ENCODE results near the gene TMX2. TPM values are rescaled to one million over a fixed set of nuclear protein-coding genes. Genes with fewer than 3 reads are reported as not detected.
"Not testable (repeated sequence)": the region's sequence is repeated elsewhere in the genome, so short reads cannot be mapped to it uniquely, and the experiment has no call there.

Gene TMX2
- total RNA-seq, 1 donor from 2014 or later, result 51.5 TPM

GRCh38 chr11:57711414-57712255 is 758 bp upstream of the TMX2 start, which contains the start of gene MED19:
Gene MED19, minus strand, starts transcription at chr11:57712215. Its CDS starts 36 bp downstream, at chr11:57712179.
- peak; percentile 20 for DNase-seq (ENCODE audit: extremely low read depth, low read depth, low spot score)

DNA sequence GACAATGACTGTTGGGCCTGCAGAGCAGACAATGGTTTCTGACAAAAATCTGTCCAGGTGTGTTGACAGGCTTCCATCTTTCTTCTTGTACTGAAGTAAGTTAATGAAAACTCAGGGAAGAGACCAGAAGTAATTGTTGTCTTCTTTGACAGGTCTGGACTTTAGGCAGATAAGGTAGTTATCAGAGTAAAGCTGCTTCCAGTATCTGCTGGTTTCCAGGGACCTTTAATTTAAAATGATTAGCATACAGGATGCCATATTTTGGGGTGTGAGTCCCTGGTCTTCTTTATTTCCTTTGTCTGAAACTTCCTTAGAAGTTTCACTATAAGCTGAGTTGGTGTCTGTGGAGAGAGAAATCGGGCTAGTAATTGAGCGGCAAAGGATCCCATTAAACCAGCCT is 1.4 kb downstream of the TMX2 start:
- no peak for DNase-seq (ENCODE audit: extremely low read depth, low read depth, low spot score)

- not testable (repeated sequence) for DNase-seq (ENCODE audit: extremely low read depth, low read depth, low spot score)
Measured at GRCh38 chr11:57716726-57717125, 4.3 kb downstream of the TMX2 start.

DNA sequence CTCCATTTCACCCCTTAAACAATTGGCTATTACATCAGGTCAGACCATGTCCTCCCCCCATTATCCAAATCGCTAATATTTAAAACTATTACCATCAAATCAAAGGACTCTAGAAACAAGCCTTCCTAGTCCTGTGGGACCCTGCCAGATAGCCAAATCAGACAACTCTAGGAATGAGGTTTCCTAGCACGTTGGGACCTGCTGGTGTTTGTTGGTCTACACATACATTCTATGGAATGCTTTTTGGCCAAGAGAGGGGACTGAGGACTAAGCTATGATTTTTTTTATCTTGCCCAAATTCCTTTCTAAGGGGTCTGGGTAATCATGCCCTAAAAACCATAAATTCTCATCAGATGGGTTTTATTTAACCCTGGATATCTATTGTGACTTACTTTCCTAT is 14.8 kb downstream of the TMX2 start:
- DNase-seq (ENCODE audit: extremely low read depth, low read depth, low spot score), result no peak

- no peak for DNase-seq (ENCODE audit: extremely low read depth, low read depth, low spot score)
Measured at GRCh38 chr11:57728829-57729228, 16.4 kb downstream of the TMX2 start.

DNA sequence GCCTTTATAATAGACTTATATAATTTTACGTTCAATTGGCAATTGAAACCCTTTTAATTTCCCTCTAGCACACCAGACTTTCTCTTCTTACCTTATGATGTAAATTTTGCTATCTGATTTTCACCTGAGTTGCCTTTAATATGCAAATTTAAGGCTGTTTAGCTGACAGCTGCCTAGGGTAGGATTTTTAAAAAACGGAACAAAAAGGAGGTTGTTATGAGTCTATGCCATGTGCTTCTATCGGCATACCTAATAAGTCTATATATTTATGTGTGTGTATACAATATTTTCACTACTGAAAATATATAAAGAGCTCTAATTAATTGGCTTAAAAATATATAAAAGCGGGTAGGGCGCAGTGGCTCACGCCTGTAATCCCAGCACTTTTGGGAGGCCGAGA is 17.1 kb downstream of the TMX2 start:
- DNase-seq (ENCODE audit: extremely low read depth, low read depth, low spot score), result no peak

GRCh38 chr11:57732661-57733060 is 20.3 kb downstream of the TMX2 start:
- no peak for DNase-seq (ENCODE audit: extremely low read depth, low read depth, low spot score)

- DNase-seq (ENCODE audit: extremely low read depth, low read depth, low spot score), result no peak
Measured at GRCh38 chr11:57735619-57736298, 23.4 kb downstream of the TMX2 start.

DNA sequence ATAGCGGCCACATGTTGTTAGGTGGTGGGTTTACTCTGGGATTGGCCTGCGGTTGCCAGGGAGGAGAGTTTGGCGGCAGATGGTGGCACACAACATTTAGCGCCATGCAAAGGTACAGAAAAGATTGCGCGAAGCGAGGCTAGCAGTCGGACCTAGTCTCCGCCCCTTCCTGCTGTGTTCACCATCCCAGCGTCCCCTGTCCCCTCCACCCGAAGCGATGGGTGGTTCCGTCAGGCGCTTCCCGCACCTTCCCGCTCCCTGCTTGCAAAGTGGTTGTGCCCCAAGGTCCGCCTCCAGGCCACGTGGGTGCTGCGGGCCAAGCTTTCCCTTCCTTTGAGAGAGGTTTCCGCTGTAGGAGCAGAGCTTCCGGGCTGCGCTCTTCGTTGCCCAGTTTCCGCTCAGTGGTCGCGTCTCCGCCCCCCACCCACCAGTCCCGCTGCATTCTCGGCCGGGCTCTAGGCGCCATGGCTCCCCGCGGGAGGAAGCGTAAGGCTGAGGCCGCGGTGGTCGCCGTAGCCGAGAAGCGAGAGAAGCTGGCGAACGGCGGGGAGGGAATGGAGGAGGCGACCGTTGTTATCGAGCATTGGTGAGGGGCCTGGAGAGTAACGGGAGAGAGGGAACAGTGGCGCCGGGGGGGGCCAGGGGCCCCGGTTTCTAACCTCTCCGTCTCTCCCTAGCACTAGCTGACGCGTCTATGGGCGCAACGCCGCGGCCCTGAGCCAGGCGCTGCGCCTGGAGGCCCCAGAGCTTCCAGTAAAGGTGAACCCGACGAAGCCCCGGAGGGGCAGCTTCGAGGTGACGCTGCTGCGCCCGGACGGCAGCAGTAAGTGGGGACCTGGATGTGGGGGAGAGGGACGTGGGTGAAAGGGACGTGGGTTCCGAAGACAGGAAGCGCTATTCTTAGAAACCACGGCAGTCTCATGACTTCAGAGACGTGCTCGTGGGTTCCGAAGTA is 29.0 kb downstream of the TMX2 start, which contains the start of gene SELENOH:
Gene SELENOH (plus strand): TSS at position 360 of the 955 bp plus-strand sequence. CDS start 105 bp downstream, at position 465.
- DNase-seq (ENCODE audit: extremely low read depth, low read depth, low spot score), result peak; percentile 79

GRCh38 chr11:57742087-57742452 is 29.7 kb downstream of the TMX2 start:
- no peak for DNase-seq (ENCODE audit: extremely low read depth, low read depth, low spot score)

- no peak for DNase-seq (ENCODE audit: extremely low read depth, low read depth, low spot score)
Measured at GRCh38 chr11:57744357-57744756, 32.0 kb downstream of the TMX2 start.

GRCh38 chr11:57745206-57745605 is 32.8 kb downstream of the TMX2 start:
- no peak for DNase-seq (ENCODE audit: extremely low read depth, low read depth, low spot score)

GRCh38 chr11:57746920-57747319 is 34.5 kb downstream of the TMX2 start:
- DNase-seq (ENCODE audit: extremely low read depth, low read depth, low spot score), result no peak

GRCh38 chr11:57751176-57751575 is 38.8 kb downstream of the TMX2 start:
- no peak for DNase-seq (ENCODE audit: extremely low read depth, low read depth, low spot score)

DNA sequence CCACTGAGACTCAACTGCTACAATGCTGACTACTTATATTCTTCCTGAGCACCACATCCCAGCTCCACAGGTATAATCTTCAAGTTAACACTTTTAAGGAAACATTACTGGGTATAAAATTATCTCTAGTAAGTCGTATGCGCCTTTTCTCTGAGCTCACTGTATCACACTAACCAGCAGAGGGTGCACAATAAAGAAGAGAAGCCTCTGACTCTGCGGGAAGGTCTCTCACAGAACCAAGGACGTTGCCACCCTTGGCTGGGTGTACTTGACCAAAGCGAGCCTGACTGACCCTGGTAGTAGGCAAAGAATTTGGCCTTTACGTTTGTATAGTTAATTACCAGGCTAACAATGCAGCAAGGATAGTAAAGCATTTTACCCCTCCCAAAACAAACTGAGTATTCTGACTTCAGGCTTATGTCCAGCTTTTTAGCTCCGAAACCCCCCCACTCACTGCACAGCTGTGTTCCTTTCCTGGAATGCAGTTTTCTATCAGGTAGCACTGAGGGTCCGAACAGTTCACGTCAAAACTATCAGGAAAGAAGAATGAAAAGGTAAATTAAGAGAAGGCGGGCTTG is 39.4 kb downstream of the TMX2 start, which contains the start of gene BTBD18:
Gene BTBD18 (minus strand): TSS at position 144 of the 578 bp plus-strand sequence. CDS start 631 bp downstream, outside the sequence.
- DNase-seq (ENCODE audit: extremely low read depth, low read depth, low spot score), result no peak

- no peak for DNase-seq (ENCODE audit: extremely low read depth, low read depth, low spot score)
Measured at GRCh38 chr11:57752954-57753353, 40.6 kb downstream of the TMX2 start.

- DNase-seq (ENCODE audit: extremely low read depth, low read depth, low spot score), result no peak
Measured at GRCh38 chr11:57758174-57758573, 45.8 kb downstream of the TMX2 start.

DNA sequence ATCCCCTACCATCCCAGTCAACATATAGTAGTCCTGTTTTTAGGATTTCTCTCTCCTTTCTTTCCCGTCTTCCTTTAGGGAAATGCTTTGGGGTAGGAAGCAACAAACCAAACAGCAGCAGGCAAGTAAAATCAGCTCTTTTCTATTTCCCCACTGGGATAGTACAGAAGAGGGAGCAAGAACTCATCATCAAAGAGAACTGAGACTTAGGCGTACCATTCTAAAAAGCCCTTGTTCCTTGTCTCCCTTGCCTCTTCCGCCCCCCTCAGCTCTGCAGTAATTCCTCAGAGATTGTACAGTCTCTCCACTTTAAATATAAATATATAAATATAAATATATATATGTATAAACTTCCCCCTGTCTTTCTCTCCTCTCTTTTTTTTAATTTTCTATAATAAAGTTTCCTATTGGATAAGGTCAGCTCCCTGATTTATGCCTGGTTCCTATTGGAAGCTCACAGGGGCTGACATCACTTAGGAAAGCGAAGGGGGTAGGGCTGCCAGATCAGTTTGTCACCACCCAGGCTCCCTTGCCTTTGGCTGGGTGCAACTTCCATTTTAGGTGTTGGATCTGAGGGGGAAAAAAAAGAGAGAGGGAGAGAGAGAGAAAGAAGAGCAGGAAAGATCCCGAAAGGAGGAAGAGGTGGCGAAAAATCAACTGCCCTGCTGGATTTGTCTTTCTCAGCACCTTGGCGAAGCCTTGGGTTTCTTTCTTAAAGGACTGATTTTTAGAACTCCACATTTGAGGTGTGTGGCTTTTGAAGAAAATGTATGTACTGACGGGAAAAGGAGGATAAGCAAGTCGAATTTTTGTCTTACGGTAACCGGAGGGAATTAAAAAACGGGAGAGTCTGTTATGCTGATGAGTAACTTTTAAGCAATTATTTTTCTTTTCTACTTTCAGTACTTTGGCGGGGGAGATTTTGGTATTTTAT is 49.2 kb downstream of the TMX2 start, which contains the start of gene CTNND1:
Gene CTNND1 (plus strand): TSS at position 502 of the 934 bp plus-strand sequence. CDS start 29,677 bp downstream, outside the sequence.
- DNase-seq (ENCODE audit: extremely low read depth, low read depth, low spot score), result peak; percentile 97

DNA sequence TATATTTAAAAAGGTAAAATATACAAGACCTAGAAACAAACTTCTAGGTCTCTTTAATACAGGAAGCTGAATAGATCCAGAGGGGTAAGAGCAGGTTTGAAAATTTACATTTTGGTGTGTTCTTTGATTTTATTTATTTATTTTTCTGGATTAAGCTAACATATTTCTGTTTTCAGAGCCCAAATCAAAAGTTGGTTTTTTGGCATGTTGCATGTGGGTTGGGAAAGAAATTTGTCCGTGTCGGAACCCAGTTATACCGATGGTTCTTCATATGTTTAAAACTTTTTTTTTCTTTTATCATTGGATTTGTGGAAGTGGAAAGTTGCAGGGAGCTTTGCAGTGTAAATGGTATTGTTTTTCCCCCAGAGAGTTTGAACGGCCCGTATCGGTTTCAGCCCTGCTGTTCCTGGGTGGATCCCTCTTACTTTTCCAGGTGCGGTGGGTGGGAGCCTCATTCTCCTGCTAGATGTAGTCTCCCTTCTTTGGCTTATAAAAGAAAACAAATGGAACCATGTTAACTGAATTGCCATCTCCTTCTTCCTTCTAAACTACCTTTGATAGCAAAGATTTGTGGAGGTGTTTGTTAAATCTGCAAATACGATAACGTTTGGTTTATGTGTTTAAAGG is 50.0 kb downstream of the TMX2 start:
- no peak for DNase-seq (ENCODE audit: extremely low read depth, low read depth, low spot score)
